Tibial artery (tissue), 4 donors: ENCODE results near the gene SLC25A34.

ENCODE experiments used
- DNase-seq, 2 donors: peaks; one replicate each; pipeline ENCODE4 v3.0.0-alpha.2; 2019
- H3K27ac ChIP-seq, 2 donors: fragments of 200-600 bp; sonication (generic) in 1 of 2; 1 replicate in 1 of 2; 2 replicates in 1 of 2; pipeline ENCODE4 v1.5.1; 2018 to 2019; ENCODE audit warnings: mild to moderate bottlenecking in 1 of 2
- H3K27me3 ChIP-seq, 2 donors: fragments of 200-600 bp; sonication (generic) in 1 of 2; one replicate each; pipeline versions ENCODE4 v1.5.1 to v1.6.0; 2016 to 2019
- H3K36me3 ChIP-seq, 3 donors: fragments of 200-600 bp; sonication (generic) in 2 of 3; one replicate each; pipeline ENCODE4 v1.5.1; 2016 to 2019; ENCODE audit warnings: mild to moderate bottlenecking in 2 of 3
- H3K4me1 ChIP-seq, 4 donors: fragments of 200-600 bp; sonication (generic) in 2 of 4; 1 replicate in 3 of 4; 2 replicates in 1 of 4; pipeline ENCODE4 v1.5.1; 2016 to 2019
- H3K4me3 ChIP-seq, 2 donors: fragments of 200-600 bp; sonication (generic) in 1 of 2; 1 replicate in 1 of 2; 2 replicates in 1 of 2; pipeline ENCODE4 v1.5.1; 2018 to 2019; ENCODE audit warnings: mild to moderate bottlenecking in 2 of 2
- H3K9me3 ChIP-seq, 3 donors: fragments of 200-600 bp; sonication (generic) in 1 of 3; one replicate each; pipeline ENCODE4 v1.5.1; 2016 to 2019
- intact Hi-C: fragments of 100-400 bp; cut with DNase I; formaldehyde crosslinking; loops from one replicate; pipeline ENCODE4 v1.15.0; 2023; ENCODE audit warnings: low total_unique reads
- TF ChIP-seq, protein P1 (sequence below), 2 experiments: fragments of 200-600 bp in 1 of 2; fragments of 450-650 bp in 1 of 2; IDR thresholded peaks; one replicate each; pipeline ENCODE4 v1.5.1; 2017 to 2019; ENCODE audit warnings: antibody characterized with exemption in 2 of 2, mild to moderate bottlenecking in 1 of 2, moderate library complexity in 1 of 2

The SLC25A34 gene

DNA sequence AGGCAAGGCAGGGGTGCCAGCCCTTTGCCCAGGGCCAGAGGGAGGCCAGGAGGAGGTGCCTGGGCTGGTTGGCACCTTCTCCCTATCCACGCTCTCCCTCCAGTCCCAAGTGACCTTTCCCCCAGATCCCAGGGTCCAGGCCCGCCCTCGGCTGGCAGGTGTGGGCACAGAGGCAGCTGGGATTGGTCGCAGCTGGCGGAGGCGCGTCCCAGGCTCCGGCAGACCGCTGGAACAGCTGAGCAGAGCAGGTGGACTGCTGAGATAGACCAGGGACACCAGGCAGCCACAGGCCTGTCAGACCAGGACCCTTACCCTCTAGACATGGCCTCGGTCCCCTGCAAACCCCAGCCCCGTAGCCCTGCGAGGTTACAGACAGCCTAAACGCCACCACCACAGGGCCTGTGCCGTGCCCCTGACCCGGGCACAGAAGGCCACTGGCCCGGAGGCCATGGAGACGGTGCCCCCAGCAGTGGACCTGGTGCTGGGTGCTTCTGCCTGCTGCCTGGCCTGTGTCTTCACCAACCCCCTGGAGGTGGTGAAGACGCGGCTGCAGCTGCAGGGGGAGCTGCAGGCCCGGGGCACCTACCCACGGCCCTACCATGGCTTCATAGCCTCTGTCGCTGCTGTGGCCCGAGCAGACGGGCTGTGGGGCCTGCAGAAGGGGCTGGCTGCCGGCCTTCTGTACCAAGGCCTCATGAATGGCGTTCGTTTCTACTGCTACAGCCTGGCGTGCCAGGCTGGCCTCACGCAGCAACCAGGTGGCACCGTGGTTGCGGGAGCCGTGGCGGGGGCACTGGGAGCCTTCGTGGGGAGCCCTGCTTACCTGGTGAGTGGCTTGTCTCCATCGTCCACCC is at the start of gene SLC25A34:
SLC25A34 (plus strand) TSS at position 221 of the 854 bp plus-strand sequence; CDS start at position 449, 228 bp downstream.
- no peak within 1 kb of the TSS for H3K4me3 ChIP-seq
- peak within 1 kb of the TSS; percentile 28 to 68 for H3K27ac ChIP-seq

DNA sequence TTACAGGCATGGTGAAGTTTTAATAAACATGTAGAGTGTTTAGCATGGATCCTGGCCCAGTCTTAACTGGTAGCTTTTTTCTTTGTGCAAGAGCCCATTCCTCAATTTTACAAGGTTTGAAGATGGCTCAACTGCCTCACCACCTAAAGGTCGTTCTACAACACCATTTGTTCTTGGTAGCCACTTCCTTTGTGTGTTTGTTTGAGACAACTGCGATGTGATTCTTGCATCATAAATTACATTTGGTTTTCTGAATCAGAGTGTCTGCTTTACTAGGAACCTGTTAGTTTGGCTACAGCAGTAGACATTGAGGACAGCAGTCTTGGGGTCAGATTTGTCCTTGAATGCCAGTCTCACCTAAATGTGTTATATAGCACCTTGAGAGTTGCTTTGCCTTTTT is 48.6 kb upstream of the SLC25A34 start:
- no peak overlapping the region for H3K4me3 ChIP-seq
- peaks cover 0 to 50% (median 35%) of the 10 kb centered on the region in 4 donors for H3K4me1 ChIP-seq
- DNase-seq = no peak
- H3K27me3 ChIP-seq = no peaks in the 10 kb centered on the region
- TF ChIP-seq, protein P1, sequence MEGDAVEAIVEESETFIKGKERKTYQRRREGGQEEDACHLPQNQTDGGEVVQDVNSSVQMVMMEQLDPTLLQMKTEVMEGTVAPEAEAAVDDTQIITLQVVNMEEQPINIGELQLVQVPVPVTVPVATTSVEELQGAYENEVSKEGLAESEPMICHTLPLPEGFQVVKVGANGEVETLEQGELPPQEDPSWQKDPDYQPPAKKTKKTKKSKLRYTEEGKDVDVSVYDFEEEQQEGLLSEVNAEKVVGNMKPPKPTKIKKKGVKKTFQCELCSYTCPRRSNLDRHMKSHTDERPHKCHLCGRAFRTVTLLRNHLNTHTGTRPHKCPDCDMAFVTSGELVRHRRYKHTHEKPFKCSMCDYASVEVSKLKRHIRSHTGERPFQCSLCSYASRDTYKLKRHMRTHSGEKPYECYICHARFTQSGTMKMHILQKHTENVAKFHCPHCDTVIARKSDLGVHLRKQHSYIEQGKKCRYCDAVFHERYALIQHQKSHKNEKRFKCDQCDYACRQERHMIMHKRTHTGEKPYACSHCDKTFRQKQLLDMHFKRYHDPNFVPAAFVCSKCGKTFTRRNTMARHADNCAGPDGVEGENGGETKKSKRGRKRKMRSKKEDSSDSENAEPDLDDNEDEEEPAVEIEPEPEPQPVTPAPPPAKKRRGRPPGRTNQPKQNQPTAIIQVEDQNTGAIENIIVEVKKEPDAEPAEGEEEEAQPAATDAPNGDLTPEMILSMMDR (IDR thresholded peaks at IDR 0.05) = no peak
- no peak overlapping the region for H3K27ac ChIP-seq
- H3K36me3 ChIP-seq = no peaks in the 10 kb centered on the region
- no peaks in the 10 kb centered on the region for H3K9me3 ChIP-seq
- intact Hi-C loops = no loop called here

More for the DNA sequence above, at the start of gene SLC25A34:
- no peaks in the 10 kb centered on the region for H3K9me3 ChIP-seq
- H3K4me1 ChIP-seq = peaks cover 0 to 42% (median 24%) of the 10 kb centered on the region in 4 donors
- H3K36me3 ChIP-seq = peaks cover 31 to 44% (median 43%) of the 10 kb centered on the region in 3 donors
- TF ChIP-seq, protein P1 (IDR thresholded peaks at IDR 0.05) = peak in 1 of 2 experiments; percentile 22
- peak in 1 of 2 donors; percentile 72 for DNase-seq
- intact Hi-C loops = no loop called here
- no peaks in the 10 kb centered on the region for H3K27me3 ChIP-seq

DNA sequence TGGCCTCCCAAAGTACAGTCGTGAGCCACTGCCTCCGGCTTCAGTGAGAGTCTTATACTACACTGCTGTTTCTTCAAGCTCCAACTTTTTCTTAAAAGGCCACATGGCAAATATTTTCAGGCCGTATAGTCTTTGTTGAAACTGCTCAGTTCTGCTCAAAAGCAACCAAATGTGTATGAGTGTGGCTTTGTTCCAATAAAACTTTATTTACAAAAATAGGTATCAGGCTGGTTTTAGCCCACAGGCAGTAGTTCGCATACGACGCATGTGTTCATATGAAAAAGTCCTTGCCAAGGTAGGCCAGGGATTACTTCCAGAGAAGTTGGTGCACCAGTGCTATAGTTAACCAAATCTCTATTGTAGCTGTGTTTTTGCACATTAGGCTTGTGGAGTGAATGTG is 45.7 kb upstream of the SLC25A34 start:
- intact Hi-C loops = no loop called here
- Histone ChIP-seq H3K9me3 (no peaks in the 10 kb centered on the region), H3K27ac (peak overlapping the region in 1 of 2 donors; percentile 27), H3K4me1 (peaks cover 0 to 56% (median 28%) of the 10 kb centered on the region in 4 donors), H3K4me3 (no peak overlapping the region), H3K36me3 (no peaks in the 10 kb centered on the region), H3K27me3 (no peaks in the 10 kb centered on the region)
- TF ChIP-seq, protein P1 (IDR thresholded peaks at IDR 0.05) = no peak
- DNase-seq = no peak

DNA sequence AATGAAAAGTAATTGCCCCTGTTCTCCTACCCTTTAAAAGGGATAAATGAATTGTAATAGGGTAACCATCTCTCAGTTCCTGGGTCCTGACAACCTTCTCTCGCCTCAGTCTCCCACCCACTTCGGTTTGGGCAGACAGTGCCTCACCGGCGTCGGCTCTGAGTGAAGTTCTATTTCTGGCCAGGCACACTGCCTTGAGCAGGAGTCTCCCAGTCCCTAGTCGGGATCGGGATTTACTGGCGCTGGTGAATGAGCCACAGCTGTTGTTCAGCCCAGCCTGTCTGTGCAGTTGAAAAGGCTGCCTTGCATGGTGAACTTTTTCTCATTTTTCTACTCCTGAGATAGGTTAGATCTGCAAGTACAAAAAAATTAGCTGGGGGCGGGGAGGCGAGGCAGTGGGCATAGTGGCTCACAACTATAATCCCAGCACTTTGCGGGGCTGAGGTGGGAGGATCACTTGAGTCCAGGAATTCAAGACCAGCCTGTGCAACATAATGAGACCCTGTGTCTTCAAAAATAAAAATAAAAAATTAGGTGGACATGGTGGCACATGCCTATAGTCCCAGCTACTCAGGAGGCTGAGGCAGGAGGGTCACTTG is 44.5 kb upstream of the SLC25A34 start:
- no peak for DNase-seq
- intact Hi-C loops = no loop called here
- Histone ChIP-seq H3K27me3 (no peaks in the 10 kb centered on the region), H3K4me3 (no peak overlapping the region), H3K9me3 (no peaks in the 10 kb centered on the region), H3K27ac (peak overlapping the region; percentile 27 to 41), H3K36me3 (peaks cover 0 to 1% (median 0%) of the 10 kb centered on the region in 3 donors), H3K4me1 (peaks cover 0 to 44% (median 24%) of the 10 kb centered on the region in 4 donors)
- TF ChIP-seq, protein P1 (IDR thresholded peaks at IDR 0.05) = no peak

DNA sequence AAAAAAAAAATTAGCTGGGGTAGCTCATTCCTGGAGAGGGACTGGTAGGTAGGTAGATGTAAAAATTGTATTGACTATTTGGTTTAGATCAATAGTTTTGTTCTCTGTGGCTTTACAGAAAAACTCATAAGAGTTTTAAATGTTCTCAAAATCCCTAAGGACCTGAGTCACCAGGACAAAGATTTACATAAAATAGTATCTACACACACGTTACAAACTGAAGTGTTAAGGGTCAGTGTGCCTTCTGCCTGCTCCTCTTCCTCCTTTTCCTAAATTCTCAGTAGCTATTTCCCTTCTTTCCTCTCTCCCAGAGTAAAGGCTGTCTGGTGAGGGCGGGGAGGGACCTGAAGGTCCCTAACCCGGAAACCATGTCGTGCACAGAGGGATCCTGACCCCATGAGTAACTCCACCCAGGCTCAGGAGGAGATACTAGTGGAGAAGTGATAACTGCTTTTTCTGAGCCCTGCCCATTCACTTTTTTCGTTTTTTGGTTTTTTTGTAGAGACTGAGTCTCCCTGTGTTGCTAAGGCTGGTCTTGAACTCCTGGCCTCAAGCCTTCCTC is 43.9 kb upstream of the SLC25A34 start:
- no peak for DNase-seq
- intact Hi-C loops = no loop called here
- no peak overlapping the region for H3K4me3 ChIP-seq
- H3K27me3 ChIP-seq = no peaks in the 10 kb centered on the region
- H3K36me3 ChIP-seq = peaks cover 0 to 6% (median 0%) of the 10 kb centered on the region in 3 donors
- TF ChIP-seq, protein P1 (IDR thresholded peaks at IDR 0.05) = no peak
- H3K27ac ChIP-seq = no peak overlapping the region
- peaks cover 0 to 44% (median 26%) of the 10 kb centered on the region in 4 donors for H3K4me1 ChIP-seq
- no peaks in the 10 kb centered on the region for H3K9me3 ChIP-seq
